ENCODE measurements around the gene STAT6.
A peak's percentile ranks its signal among the peaks of the same experiment; 100 is the strongest.

The STAT6 gene

DNA sequence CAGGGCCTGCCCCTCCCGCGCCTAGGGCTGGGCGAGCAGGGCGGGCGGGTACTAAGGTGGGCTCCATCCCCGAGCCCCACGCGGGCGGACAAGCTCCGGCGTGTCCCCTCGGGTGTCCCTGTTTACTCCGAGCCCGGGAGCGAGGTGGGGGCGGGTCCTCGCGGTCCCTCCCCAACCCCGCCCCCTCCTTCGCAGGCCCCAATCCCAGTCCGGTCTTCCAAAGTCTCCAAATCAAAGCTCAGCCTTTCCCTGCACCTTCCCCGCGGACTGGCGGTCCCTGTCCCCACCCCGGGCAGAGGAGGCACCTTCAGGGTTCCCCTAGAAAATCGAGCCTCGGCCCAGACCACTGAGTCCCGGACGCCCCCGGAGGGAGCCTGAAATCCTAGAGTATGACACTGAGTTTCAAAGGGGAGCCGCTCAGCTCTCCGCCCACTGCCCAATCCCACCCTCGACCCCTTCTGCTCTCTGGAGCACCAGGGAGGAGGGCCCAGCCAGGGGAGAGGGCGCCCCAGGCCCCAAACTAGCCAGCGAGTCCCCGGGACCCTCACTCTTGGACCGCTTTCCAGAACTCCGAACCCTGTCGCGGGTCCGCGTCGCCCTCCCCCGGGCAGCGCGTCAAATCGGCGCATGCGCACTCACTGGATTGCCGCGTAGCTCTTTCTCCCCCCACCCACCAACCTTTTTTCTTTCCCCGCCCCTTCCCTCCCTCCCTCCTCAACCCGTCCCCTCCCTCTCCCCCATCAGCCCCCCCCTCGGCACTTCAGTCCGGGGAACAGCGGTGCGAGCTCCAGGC, 16.8 kb upstream of the STAT6 start, which contains the start of gene LRP1 (continued):
- TF ChIP-seq ZNF670 (tag by site-specific recombination; IDR thresholded peaks at IDR 0.05; ENCODE audit: low read depth) (no peak), ZNF843 (tag by site-specific recombination; IDR thresholded peaks at IDR 0.05) (no peak), ZNF2 (tag by site-specific recombination; IDR thresholded peaks at IDR 0.05) (0 out of 2 replicates have a peak, but pooled peaks have one; percentile 14), ZNF341 (tag by site-specific recombination; IDR thresholded peaks at IDR 0.05; ENCODE audit: low read depth) (no peak), ZNF148 (tag by site-specific recombination; IDR thresholded peaks at IDR 0.05; ENCODE audit: borderline replicate concordance) (no peak), ZNF239 (tag by site-specific recombination; IDR thresholded peaks at IDR 0.05) (no peak), ZNF184 (tag by site-specific recombination; IDR thresholded peaks at IDR 0.05) (no peak), ZNF837 (tag by site-specific recombination; IDR thresholded peaks at IDR 0.05) (no peak), ZNF600 (tag by site-specific recombination; IDR thresholded peaks at IDR 0.05) (no peak), KLF8 (tag by site-specific recombination; IDR thresholded peaks at IDR 0.05) (peak; percentile 83), ZNF776 (tag by site-specific recombination; IDR thresholded peaks at IDR 0.05; ENCODE audit: borderline replicate concordance) (no peak), ZNF777 (tag by site-specific recombination; IDR thresholded peaks at IDR 0.05; ENCODE audit: borderline replicate concordance) (no peak), ZSCAN30 (tag by site-specific recombination; IDR thresholded peaks at IDR 0.05) (peak; percentile 11; the same call in 1 of the 2 replicates), ZNF521 (tag by site-specific recombination; IDR thresholded peaks at IDR 0.05) (no peak), ZFHX2 (tag by site-specific recombination; conservative IDR thresholded peaks at IDR 0.05) (peak; percentile 72), ZNF658 (tag by site-specific recombination; IDR thresholded peaks at IDR 0.05) (no peak), ZBTB48 (tag by site-specific recombination; IDR thresholded peaks at IDR 0.05) (no peak; the same call in 1 of the 2 replicates), KLF16 (tag by site-specific recombination; IDR thresholded peaks at IDR 0.05) (no peak), ZNF704 (tag by site-specific recombination; IDR thresholded peaks at IDR 0.05) (no peak), SCRT2 (tag by site-specific recombination; IDR thresholded peaks at IDR 0.05) (no peak), ZNF791 (tag by site-specific recombination; IDR thresholded peaks at IDR 0.05) (no peak), GLI2 (tag by site-specific recombination; IDR thresholded peaks at IDR 0.05; ENCODE audit: borderline replicate concordance, low read depth) (no peak), ZNF391 (tag by site-specific recombination; IDR thresholded peaks at IDR 0.05; ENCODE audit: borderline replicate concordance, low read depth) (no peak), KLF7 (tag by site-specific recombination; IDR thresholded peaks at IDR 0.05; ENCODE audit: borderline replicate concordance) (no peak; the same call in 1 of the 2 replicates), PRDM6 (tag by site-specific recombination; IDR thresholded peaks at IDR 0.05) (no peak), SP2 (tag by site-specific recombination; IDR thresholded peaks at IDR 0.05) (peak; percentile 84), ZNF548 (tag by site-specific recombination; IDR thresholded peaks at IDR 0.05) (no peak), KLF1 (tag by site-specific recombination; IDR thresholded peaks at IDR 0.05) (peak; percentile 77; the same call in 1 of the 2 replicates), OSR2 (tag by site-specific recombination; IDR thresholded peaks at IDR 0.05) (no peak), ZNF311 (tag by site-specific recombination; IDR thresholded peaks at IDR 0.05; ENCODE audit: borderline replicate concordance) (no peak), ZBTB20 (tag by site-specific recombination; IDR thresholded peaks at IDR 0.05) (peak; percentile 67), MEIS1 (CRISPR knock-in tag; IDR thresholded peaks at IDR 0.05; ENCODE audit: borderline replicate concordance) (no peak), HOXC10 (CRISPR knock-in tag; IDR thresholded peaks at IDR 0.05) (no peak), ZNF121 (tag by site-specific recombination; IDR thresholded peaks at IDR 0.05) (no peak), ZNF629 (tag by site-specific recombination; IDR thresholded peaks at IDR 0.05) (peak; percentile 16; the same call in 1 of the 2 replicates)
- TF ChIP-seq, protein P1, sequence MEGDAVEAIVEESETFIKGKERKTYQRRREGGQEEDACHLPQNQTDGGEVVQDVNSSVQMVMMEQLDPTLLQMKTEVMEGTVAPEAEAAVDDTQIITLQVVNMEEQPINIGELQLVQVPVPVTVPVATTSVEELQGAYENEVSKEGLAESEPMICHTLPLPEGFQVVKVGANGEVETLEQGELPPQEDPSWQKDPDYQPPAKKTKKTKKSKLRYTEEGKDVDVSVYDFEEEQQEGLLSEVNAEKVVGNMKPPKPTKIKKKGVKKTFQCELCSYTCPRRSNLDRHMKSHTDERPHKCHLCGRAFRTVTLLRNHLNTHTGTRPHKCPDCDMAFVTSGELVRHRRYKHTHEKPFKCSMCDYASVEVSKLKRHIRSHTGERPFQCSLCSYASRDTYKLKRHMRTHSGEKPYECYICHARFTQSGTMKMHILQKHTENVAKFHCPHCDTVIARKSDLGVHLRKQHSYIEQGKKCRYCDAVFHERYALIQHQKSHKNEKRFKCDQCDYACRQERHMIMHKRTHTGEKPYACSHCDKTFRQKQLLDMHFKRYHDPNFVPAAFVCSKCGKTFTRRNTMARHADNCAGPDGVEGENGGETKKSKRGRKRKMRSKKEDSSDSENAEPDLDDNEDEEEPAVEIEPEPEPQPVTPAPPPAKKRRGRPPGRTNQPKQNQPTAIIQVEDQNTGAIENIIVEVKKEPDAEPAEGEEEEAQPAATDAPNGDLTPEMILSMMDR (tag by site-specific recombination; IDR thresholded peaks at IDR 0.05): no peak
